Activated CD8-positive, alpha-beta memory T cell treated with anti-CD3 and anti-CD28 coated beads, Interleukin-2, amount 10 ng/mL, durations not matched to agents 7 days and 5 days (primary cell): ENCODE measurements around the gene NAPA. TPM values are rescaled to one million over a fixed set of nuclear protein-coding genes. Genes with fewer than 3 reads are reported as not detected.

Experiments
- ATAC-seq: fragments of 150-1000 bp; cut with Tn5 transposase; one replicate; pipeline ENCODE4 v1.10.0; 2021; ENCODE audit warnings: moderate library complexity
- CTCF ChIA-PET: fragments of 350-600 bp; sonication (Branson Sonifier 250); formaldehyde crosslinking; loops from one replicate; lab custom pipeline; 2021; ENCODE audit warnings: antibody characterized with exemption; lab: Charles Lee
- DNase-seq: peaks from one replicate; pipeline ENCODE4 v3.0.0-alpha.2; 2020
- H3K27ac Mint-ChIP-seq: one replicate; pipeline ENCODE4 v1.8.0; 2021; ENCODE audit warnings: mild to moderate bottlenecking, mixed read lengths
- H3K27me3 Mint-ChIP-seq: one replicate; pipeline ENCODE4 v1.8.0; 2021; ENCODE audit warnings: mixed read lengths
- H3K36me3 Mint-ChIP-seq: one replicate; pipeline ENCODE4 v1.8.0; 2021; ENCODE audit warnings: mild to moderate bottlenecking, mixed read lengths
- H3K4me1 Mint-ChIP-seq: one replicate; pipeline ENCODE4 v1.8.0; 2021; ENCODE audit warnings: mixed read lengths
- H3K4me3 Mint-ChIP-seq: one replicate; pipeline ENCODE4 v1.8.0; 2021; ENCODE audit warnings: mild to moderate bottlenecking, moderate library complexity, mixed read lengths
- H3K9me3 Mint-ChIP-seq: one replicate; pipeline ENCODE4 v1.8.0; 2022; ENCODE audit warnings: low read depth, mixed read lengths
- total RNA-seq, 2 experiments: library from RNA; stranded (reverse); gene quantifications; one replicate each; pipeline ENCODE4 v1.2.3, GENCODE V29; 2021

NAPA gene
- total RNA-seq, result 100 to 1,000 TPM; 102 to 124 TPM

DNA sequence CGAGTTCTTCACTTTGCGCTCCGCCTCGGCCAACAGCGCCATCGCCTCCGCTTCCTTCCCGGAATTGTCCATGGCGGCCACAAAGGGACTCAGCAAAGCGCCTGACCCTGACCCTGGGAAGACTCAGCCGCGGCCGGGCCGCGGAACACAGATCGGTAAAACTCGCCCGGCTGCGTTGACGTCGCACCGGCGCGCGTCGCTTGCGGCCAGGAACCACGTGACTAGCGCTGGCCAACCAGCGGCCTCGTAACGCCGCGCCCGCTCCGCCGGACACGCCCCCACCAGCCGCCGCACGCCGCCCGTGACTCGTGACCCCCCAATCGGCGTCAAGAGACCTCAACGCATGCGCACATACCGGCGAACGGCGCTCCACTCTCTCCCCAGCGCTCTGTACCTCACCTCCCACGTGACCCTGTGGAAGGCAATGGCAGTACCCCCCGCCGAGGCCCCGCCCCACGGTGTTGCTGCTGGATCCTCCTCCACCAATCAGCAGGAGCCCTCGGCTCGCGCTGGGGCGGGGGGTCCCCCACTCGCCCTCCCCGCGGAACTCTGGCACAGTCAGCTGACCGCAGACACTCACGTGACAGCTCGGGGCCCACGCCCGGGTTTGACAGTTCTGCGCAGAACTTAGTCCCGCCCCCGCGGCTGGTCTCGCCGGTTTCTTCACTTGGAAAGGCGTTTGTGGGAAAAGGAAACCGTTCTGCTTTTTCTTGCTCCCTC, at the start of gene NAPA:
NAPA (minus strand) TSS at position 195 of the 720 bp plus-strand sequence; CDS start at position 72, 123 bp downstream.
- H3K27ac Mint-ChIP-seq, result peak within 1 kb of the TSS; percentile 99
- peak; percentile 97 for ATAC-seq
- H3K36me3 Mint-ChIP-seq, result peaks cover 9% of the 10 kb centered on the region
- peaks cover 80% of the 10 kb centered on the region for H3K4me1 Mint-ChIP-seq
- H3K4me3 Mint-ChIP-seq, result peak within 1 kb of the TSS; percentile 100
- H3K9me3 Mint-ChIP-seq, result no peaks in the 10 kb centered on the region
- CTCF ChIA-PET, result interaction anchor here (0.5 to 3.6 kb wide), 25 partner anchors 9 to 271 kb away, joined by 3 to 30 read pairs (median 5); partner anchors contain the start of gene KPTN
- H3K27me3 Mint-ChIP-seq, result no peaks in the 10 kb centered on the region
- peak; percentile 100 for DNase-seq

DNA sequence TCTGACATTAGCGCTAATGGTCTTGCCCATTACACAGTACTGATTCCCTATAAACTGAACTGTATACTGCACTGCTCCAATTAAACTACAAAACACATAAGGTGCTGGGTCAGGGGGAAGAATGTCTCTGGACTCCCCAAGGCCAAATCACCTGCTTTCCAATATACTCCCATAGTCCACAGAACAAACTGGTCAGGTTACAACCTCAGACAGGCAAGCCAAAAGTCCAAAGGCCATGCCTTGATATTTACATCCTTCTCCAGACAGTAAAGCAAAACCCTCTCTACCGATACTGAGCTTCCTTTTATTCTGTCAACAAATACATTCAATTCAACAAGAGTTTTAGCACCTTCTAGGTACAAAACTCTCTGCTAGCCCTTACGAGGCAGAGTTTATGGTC, 49.2 kb upstream of the NAPA start:
- Mint-ChIP-seq H3K4me1 (peaks cover 10% of the 10 kb centered on the region), H3K27me3 (peaks cover 13% of the 10 kb centered on the region), H3K4me3 (no peak overlapping the region), H3K27ac (no peak overlapping the region), H3K36me3 (no peaks in the 10 kb centered on the region), H3K9me3 (no peaks in the 10 kb centered on the region)
- CTCF ChIA-PET, result no interaction called here
- DNase-seq (no peak), ATAC-seq (no peak)

DNA sequence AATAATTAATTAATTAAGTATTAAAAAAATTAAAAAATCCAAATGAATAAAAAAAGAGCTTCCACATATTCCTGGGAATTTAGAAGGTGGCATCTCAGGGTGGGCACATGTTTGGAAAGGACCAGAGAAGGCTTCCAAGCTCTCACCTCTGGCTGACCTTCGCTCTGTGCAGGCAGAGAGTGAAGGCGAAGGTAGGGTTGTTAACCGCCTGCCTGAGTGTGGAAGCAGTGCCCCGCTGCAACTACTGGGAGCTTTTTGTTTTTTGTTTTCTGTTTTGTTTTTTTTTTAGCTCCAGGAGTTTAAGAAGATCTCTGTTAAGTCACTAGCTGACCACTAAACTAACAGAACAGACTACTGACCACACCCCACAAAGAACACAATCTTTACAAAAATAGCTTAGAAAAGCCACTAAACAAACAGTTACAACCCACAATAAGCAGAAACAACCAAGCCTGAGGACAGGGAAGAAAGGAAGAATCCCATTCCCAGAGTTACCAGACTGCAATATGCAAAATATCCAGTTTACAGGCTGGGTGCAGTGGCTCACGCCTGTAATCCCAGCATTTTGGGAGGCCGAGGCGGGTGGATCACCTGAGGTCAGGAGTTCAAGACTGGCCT, 46.7 kb upstream of the NAPA start:
- H3K4me1 Mint-ChIP-seq, result peaks cover 10% of the 10 kb centered on the region
- CTCF ChIA-PET, result interaction anchor here (0.6 to 1.3 kb wide), 5 partner anchors 16 to 1682 kb away, joined by 3 to 4 read pairs (median 3); no protein-coding TSS in a partner anchor
- ATAC-seq, result no peak
- no peaks in the 10 kb centered on the region for H3K9me3 Mint-ChIP-seq
- H3K27ac Mint-ChIP-seq, result no peak overlapping the region
- H3K27me3 Mint-ChIP-seq, result peaks cover 13% of the 10 kb centered on the region
- H3K36me3 Mint-ChIP-seq, result no peaks in the 10 kb centered on the region
- DNase-seq, result no peak
- no peak overlapping the region for H3K4me3 Mint-ChIP-seq

DNA sequence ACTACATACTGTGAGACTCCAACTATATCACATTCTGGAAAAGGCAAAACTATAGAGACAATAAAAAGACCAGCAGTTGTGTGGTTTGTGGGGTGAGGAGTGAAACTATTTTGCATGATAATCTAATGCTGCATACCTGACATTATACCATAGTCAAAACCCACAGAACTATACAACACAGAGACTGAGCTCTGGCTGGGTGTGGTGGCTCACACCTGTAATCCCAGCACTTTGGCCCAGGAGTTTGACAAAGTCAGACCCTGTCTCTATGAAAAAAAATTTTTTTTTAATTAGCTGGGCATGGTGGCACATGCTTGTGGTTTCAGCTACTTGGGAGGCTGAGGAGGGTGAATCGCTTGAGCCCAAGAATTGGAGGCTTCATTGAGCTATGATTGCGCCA, 46.1 kb upstream of the NAPA start:
- Mint-ChIP-seq H3K4me1 (peaks cover 10% of the 10 kb centered on the region), H3K9me3 (no peaks in the 10 kb centered on the region), H3K27me3 (peaks cover 13% of the 10 kb centered on the region), H3K4me3 (no peak overlapping the region), H3K36me3 (no peaks in the 10 kb centered on the region), H3K27ac (no peak overlapping the region)
- no peak for ATAC-seq
- CTCF ChIA-PET, result interaction anchor here (0.6 to 1.3 kb wide), 6 partner anchors 16 to 1682 kb away, joined by 3 to 4 read pairs (median 4); no protein-coding TSS in a partner anchor
- no peak for DNase-seq

DNA sequence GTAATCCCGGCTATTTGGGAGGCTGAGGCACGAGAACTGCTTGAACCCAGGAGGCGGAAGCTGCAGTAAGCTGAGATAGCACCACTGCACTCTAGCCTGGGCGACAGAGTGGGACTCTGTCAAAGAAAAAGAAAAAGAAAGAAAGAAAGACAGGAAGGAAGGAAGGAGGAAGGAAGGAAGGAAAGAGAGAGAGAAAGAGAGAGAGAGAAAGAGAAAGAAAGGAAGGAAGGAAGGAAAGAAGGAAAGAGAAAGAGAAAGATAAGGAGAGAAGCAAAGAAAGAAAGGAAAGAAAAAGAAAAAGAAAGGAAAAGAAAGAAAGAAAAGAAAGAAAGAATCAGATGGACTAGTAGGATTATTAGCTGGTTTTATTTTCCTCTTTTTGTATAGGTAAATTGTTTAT, 35.3 kb upstream of the NAPA start:
- ATAC-seq (no peak), DNase-seq (no peak)
- no peak overlapping the region for H3K27ac Mint-ChIP-seq
- H3K4me3 Mint-ChIP-seq, result no peak overlapping the region
- CTCF ChIA-PET, result interaction anchor here (0.8 to 1.0 kb wide), 2 partner anchors 22 to 149 kb away, joined by 3 read pairs; no protein-coding TSS in a partner anchor
- peaks cover 5% of the 10 kb centered on the region for H3K4me1 Mint-ChIP-seq
- H3K27me3 Mint-ChIP-seq, result peaks cover 23% of the 10 kb centered on the region
- no peaks in the 10 kb centered on the region for H3K36me3 Mint-ChIP-seq
- H3K9me3 Mint-ChIP-seq, result no peaks in the 10 kb centered on the region

DNA sequence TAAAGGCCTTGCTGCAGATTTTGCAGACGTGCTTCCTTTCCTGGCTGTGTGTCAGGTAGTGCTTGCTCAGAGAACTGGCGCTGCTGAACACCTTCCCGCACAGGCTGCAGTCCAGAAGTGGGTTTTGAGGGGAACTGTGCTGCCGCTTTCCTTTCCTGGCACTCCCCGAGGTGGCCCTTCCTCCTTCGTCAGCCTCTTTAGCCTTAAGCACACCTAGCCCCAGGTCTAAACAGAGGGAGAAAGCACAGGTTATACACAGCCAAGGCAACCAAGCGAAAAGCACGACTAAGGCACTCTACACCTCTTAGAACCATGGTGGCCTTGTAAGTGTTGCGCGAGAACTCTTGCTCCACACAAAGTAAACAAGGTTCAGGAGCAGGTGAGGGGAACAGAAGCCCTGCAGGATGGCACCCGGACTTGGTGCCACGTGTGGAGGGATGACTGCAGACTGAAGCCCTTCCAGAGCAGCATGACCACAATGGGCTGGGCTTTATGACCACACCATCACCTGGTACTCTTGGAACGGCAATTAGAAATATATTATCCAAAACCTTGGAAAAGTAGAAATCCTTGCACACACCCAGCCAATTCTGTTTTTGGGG, 34.5 kb upstream of the NAPA start:
- ATAC-seq (no peak), DNase-seq (no peak)
- peaks cover 27% of the 10 kb centered on the region for H3K27me3 Mint-ChIP-seq
- no peaks in the 10 kb centered on the region for H3K36me3 Mint-ChIP-seq
- CTCF ChIA-PET, result interaction anchor here (0.8 kb wide), 1 partner anchor 21 kb away, joined by 3 read pairs; no protein-coding TSS in a partner anchor
- no peak overlapping the region for H3K27ac Mint-ChIP-seq
- no peak overlapping the region for H3K4me3 Mint-ChIP-seq
- H3K9me3 Mint-ChIP-seq, result no peaks in the 10 kb centered on the region
- H3K4me1 Mint-ChIP-seq, result peaks cover 5% of the 10 kb centered on the region

DNA sequence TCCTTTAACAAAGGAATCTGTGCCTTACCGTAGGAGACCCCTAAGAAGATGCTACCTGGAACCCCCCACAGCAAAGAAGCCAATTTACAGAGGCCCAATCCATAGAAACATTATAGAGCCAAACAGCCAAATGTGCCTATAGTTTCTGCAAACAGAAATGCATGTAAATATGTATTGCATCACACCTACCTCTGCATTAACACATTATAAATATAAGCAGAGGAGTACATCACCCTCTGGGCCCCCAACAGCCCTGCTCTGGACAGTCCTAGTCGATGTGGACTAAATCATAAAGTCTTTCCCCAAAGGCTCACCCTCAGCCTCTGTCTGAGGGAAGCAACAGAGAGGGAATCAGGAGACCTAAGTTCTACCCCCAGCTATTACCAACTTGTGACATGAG, 32.3 kb upstream of the NAPA start:
- ATAC-seq (no peak), DNase-seq (no peak)
- CTCF ChIA-PET, result interaction anchor here (1.2 kb wide), 1 partner anchor 160 kb away, joined by 3 read pairs; no protein-coding TSS in a partner anchor
- Mint-ChIP-seq H3K27me3 (peaks cover 37% of the 10 kb centered on the region), H3K4me1 (peaks cover 7% of the 10 kb centered on the region), H3K4me3 (no peak overlapping the region), H3K27ac (no peak overlapping the region), H3K36me3 (no peaks in the 10 kb centered on the region), H3K9me3 (no peaks in the 10 kb centered on the region)

DNA sequence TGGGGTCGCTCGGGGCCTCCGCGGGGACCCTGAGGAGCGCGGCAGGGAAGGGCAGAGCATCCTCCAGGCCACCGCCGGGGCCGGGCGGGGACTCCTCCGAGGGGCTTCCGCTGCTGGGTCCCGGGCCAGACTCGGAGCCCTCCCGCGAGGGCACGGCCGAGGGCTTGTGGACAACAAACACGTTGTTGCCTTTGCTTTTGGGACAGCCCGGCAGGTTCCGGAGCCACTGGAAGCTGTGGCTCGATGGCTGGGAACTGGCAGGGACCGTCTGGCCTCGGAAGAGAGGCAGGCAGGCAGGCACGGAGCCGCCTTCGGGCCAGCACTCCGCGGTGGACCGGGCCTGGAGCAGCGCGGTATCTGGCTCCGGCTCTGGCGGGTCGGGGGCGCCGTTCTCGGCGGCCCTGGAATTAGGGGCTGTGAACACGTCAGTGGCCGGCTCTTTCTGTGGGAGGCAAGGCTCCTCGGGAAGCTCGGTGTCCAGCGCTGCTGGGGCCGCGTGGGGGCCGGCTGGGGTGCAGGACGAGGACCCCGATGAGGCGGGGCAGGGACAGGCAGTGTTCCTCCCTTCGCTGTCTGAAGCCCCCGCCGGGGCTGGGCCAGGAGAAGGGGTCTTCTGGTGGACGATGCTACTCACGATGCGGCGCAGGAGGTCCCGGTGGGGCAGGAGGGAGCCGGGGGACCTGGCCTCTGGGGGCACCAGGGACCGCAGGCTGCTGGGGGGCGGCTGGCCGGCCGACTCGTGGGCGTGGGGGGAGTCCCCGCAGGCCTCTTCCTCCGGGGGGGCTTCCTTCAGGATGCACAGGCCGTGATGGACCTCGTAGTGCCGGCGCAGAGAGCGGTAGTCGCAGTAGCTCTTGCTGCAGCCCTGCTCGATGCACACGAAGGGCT, 30.4 kb upstream of the NAPA start:
- peak; percentile 22 for ATAC-seq
- no peak overlapping the region for H3K4me3 Mint-ChIP-seq

DNA sequence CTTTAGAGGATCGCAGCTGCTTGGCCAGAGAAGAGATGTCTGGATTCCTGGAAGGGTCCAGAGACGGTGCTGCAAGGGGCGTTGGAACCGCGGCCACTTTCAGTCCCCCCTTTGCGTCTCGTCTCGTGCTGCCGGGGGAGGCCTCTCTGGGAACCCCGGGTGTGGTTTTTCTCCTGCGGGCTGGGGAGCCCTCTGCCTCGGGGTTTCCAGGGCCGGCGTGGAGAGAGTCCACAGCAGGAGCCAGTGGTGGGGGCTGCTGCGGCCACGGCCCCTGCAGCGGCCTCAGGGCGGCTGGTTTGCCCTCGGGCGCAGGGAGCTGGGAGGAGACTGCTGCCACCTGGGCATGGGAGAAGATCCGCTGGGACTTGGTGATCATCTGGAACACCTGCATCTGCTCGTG, 29.6 kb upstream of the NAPA start:
- Mint-ChIP-seq H3K4me1 (peaks cover 27% of the 10 kb centered on the region), H3K27me3 (peaks cover 35% of the 10 kb centered on the region), H3K4me3 (no peak overlapping the region), H3K36me3 (no peaks in the 10 kb centered on the region), H3K27ac (no peak overlapping the region), H3K9me3 (no peaks in the 10 kb centered on the region)
- ATAC-seq, result no peak
- CTCF ChIA-PET, result no interaction called here
- no peak for DNase-seq

More for the DNA sequence above, 30.4 kb upstream of the NAPA start:
- Mint-ChIP-seq H3K36me3 (no peaks in the 10 kb centered on the region), H3K4me1 (peaks cover 24% of the 10 kb centered on the region), H3K27me3 (peaks cover 37% of the 10 kb centered on the region), H3K9me3 (no peaks in the 10 kb centered on the region), H3K27ac (no peak overlapping the region)
- CTCF ChIA-PET, result interaction anchor here (0.8 to 1.6 kb wide), 2 partner anchors 16 to 162 kb away, joined by 3 to 5 read pairs; no protein-coding TSS in a partner anchor
- DNase-seq, result no peak

DNA sequence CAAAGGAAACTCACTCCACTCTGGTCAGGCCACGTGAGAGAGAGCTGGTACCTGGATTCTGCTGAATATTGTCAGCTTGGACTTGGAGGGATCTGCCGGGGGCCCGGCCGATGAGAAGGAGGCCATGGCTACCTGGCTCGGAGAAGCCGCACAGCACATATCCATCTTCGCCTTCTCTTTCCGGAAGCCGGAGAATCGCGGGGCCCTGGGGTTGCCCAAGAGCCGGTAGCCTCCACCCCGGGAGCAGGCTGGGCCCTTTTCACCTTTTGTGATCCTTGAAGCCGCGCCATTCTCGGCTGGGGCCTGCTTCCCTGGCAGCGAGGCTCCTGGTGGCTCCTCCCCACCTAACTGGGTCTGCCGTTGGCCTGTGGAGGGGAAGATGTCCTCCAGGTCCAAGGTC, 29.2 kb upstream of the NAPA start:
- Mint-ChIP-seq H3K4me1 (peaks cover 28% of the 10 kb centered on the region), H3K27me3 (peaks cover 32% of the 10 kb centered on the region), H3K9me3 (no peaks in the 10 kb centered on the region), H3K4me3 (no peak overlapping the region), H3K27ac (no peak overlapping the region), H3K36me3 (no peaks in the 10 kb centered on the region)
- no peak for DNase-seq
- CTCF ChIA-PET, result no interaction called here
- ATAC-seq, result no peak

DNA sequence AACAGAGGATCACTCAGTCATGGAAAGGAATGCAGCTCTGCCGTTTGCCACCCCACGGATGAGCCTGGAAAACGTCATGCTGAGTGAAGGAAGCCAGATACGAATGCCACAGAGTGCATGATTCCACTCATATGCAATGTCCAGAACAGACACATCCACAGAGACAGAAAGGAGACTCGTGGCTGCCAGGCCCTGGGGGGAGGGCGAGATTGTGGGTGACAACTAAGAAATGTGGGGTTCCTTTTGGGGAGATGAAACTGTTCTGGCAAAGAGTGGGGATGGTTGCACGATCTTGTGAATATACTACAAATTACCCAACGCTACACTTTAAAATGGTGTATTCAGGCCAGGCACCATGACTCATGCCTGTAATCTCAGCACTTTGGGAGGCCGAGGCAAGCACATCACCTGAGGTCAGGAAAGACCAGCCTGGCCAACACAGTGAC, 27.2 kb upstream of the NAPA start:
- Mint-ChIP-seq H3K9me3 (no peaks in the 10 kb centered on the region), H3K27me3 (peaks cover 20% of the 10 kb centered on the region), H3K4me1 (peaks cover 28% of the 10 kb centered on the region), H3K36me3 (no peaks in the 10 kb centered on the region), H3K27ac (peak overlapping the region; percentile 70), H3K4me3 (no peak overlapping the region)
- ATAC-seq (no peak), DNase-seq (no peak)
- CTCF ChIA-PET, result interaction anchor here (1.1 kb wide), 1 partner anchor 114 kb away, joined by 4 read pairs; no protein-coding TSS in a partner anchor

DNA sequence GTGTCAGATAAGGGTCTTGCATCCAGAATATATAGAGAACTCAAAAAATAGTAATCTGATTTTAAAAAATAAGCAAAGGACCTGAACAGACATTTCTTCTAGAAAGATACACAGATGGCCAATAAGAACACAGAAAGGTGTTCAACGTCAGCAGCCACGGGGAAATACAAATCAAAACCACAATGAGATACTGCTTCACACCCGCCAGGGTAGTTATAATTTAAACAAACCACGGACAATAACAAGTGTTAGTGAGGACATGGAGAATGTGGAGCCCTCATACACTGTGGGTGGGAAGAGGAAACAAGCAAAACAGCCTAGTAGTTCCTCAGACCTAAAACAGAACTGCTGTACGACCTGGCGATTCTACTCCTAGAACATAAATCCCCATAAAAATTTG, 26.7 kb upstream of the NAPA start:
- no peaks in the 10 kb centered on the region for H3K9me3 Mint-ChIP-seq
- peak overlapping the region; percentile 70 for H3K27ac Mint-ChIP-seq
- H3K27me3 Mint-ChIP-seq, result peaks cover 17% of the 10 kb centered on the region
- no peaks in the 10 kb centered on the region for H3K36me3 Mint-ChIP-seq
- CTCF ChIA-PET, result no interaction called here
- peaks cover 28% of the 10 kb centered on the region for H3K4me1 Mint-ChIP-seq
- ATAC-seq, result peak; percentile 67
- no peak overlapping the region for H3K4me3 Mint-ChIP-seq
- peak; percentile 64 for DNase-seq
